Activated CD4-positive, CD25-positive, alpha-beta regulatory T cell treated with anti-CD3 and anti-CD28 coated beads, Interleukin-2, amount 50 U/mL, for 72 hours (primary cell): ENCODE results near the gene LRRC38.
"Not testable (repeated sequence)": the region's sequence is repeated elsewhere in the genome, so short reads cannot be mapped to it uniquely, and the experiment has no call there.

Experiments used
- DNase-seq: peaks from one replicate; pipeline ENCODE4 v3.0.0; 2021

Gene LRRC38, protein sequence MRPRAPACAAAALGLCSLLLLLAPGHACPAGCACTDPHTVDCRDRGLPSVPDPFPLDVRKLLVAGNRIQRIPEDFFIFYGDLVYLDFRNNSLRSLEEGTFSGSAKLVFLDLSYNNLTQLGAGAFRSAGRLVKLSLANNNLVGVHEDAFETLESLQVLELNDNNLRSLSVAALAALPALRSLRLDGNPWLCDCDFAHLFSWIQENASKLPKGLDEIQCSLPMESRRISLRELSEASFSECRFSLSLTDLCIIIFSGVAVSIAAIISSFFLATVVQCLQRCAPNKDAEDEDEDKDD

GRCh38 chr1:13513895-13514546 lies at the start of gene LRRC38:
TSS of gene LRRC38 (minus strand) at chr1:13514003. CDS start at chr1:13513593, 410 bp downstream.
- no peak for DNase-seq

DNA sequence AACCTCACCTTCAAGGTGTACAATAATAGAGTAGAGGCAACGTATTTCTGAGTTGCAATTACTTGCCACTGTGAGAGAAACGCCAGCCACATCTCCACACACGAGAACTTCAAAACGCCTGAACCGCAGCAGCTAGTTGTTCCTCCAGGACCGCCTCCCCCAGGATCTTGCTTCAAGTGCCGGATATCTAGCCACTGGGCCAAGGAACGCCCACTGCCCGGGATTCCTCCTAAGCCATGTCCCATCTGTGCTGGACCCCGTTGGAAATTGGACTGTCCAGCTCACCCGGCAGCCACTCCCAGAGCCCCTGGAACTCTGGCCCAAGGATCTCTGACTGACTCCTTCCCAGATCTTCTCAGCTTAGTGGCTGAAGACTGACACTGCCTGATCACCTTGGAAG lies 49.2 kb upstream of the LRRC38 start:
- DNase-seq, result not testable (repeated sequence)

- no peak for DNase-seq
Observed at GRCh38 chr1:13560541-13560940, 46.7 kb upstream of the LRRC38 start.

GRCh38 chr1:13556224-13556764 lies 42.5 kb upstream of the LRRC38 start:
- DNase-seq, result no peak

DNA sequence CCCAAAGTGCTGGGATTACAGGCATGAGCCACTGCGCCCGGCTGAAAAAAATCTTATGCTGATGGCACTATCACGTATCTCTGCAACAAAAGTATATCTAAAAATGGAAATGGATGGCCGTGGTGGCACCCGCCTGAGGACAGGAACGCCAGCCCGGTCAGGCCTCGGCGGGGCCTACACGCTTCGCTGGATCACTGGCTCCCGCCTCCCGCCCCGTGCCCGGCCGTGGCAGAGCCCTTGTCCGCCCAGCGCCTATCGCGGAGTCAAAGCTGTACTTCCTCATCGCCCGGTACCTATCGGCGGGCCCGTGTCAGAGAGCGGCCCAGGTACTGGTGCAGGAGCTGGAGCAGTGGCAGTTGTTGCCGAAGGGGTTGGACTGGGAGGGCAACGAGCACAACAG lies 41.0 kb upstream of the LRRC38 start:
- no peak for DNase-seq

- DNase-seq, result no peak
Observed at GRCh38 chr1:13550663-13551062, 36.9 kb upstream of the LRRC38 start.

GRCh38 chr1:13549521-13549920 lies 35.7 kb upstream of the LRRC38 start:
- DNase-seq, result no peak

DNA sequence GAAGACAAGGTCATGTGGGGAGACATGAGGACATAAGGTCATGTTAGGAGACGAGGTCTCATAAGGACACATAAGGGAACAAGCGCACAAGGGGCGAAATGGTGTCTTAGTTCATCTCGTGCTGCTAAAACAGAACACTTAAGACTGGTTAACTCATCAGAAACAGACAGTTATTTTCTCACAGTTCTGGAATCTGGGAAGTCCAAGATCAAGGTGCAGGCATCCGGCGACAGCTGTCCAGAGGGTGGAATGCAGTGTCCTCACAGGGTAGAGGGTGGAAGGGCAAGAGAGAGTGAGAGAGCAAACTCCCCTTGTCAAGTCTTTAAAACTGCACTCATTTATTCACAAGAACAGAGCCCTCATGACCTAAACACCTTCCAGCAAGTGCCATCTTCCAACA lies 35.2 kb upstream of the LRRC38 start:
- no peak for DNase-seq

DNA sequence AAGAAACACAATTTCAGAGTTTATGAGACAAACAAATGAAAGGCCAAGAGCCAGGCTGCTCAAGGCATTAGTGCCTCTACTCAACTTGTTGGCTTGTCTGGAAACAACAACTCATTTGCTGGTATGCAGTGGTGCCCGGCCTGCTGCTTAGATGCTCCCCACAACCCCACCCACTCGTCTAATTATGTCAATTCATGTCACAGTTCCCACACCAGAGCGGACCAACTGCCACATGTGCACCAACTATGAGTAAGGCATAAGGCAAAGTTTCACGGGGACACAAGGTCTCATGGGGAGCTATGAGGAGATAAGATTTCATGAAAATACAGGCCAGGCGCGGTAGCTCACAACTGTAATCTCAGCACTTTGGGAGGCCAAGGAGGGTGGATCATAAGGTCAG lies 34.5 kb upstream of the LRRC38 start:
- DNase-seq, result no peak

GRCh38 chr1:13546791-13547190 lies 33.0 kb upstream of the LRRC38 start:
- no peak for DNase-seq

- DNase-seq, result no peak
Observed at GRCh38 chr1:13544221-13544556, 30.4 kb upstream of the LRRC38 start.

DNA sequence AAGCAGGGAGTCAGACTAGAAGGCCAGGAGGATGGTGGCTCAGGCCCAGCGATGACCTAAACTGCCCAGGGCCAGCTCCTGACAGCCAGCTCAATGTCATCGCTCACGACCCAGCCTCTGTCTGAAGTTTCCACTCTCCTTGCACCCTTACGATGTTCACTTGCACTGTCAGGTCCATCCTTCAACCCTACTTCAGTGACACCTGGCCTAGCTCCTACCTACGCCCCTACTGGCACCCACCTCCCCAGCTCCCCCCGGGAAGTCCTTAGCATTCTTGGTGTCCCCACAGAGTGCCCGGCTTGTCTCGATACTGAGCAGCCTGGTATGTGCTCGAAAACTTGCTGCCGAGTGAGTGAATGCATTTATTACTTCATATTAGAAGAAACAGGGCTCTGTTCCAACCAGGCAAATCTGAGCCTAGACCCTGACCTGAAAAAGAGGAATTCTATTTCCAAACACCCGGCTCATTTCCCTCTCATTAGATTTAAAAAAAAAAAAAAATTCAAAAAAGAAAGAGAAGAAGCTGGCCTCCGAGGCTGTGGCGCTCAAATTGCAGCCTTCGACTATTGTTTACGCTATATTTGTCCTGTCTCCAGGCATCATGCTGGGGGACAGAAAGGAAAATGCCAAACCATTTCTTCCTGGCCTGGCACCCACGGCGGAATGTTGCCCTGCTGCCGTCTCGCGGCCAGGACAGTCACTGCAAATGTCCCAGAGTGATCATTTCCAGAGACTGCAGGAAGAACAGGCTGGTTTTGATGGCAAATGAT lies 29.8 kb upstream of the LRRC38 start:
- DNase-seq, result no peak

DNA sequence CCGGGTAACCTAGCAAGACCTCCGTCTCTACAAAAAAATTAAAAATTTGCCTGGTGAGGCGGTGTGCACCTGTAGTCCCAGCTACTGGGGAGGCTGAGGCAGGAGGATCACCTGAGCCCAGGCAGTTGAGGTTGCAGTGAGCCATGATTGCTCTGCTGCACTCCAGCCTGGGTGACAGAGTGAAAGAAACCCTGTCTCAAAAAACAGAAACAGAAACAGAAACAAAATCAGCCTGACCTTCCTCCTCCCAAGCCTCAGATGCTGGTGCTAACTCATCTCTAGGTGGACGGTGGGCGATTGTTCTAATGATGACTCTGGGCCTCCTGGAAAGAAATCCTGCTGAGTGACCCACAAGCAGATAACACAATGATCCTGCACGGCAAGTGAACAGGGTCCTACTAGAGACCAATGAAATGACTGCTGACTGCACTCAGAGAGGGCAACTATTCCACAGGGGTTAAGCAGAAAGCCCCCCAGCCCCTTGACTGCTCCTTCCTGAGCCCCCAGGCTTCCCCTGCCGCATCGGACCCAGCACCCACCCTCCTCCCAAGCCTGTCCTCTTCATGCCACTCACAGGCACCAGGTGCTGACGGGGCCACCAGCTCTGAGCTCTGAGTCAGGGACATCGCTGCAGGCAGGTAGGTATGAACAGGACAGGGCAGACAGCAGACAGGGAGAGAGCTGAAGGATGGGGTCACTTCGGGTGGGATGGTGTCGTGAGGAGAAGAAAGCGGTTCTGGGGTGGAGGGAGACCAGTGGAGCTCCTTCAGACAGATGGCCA lies 27.8 kb upstream of the LRRC38 start:
- no peak for DNase-seq

GRCh38 chr1:13540866-13541265 lies 27.1 kb upstream of the LRRC38 start:
- no peak for DNase-seq

- DNase-seq, result no peak
Observed at GRCh38 chr1:13539683-13540082, 25.9 kb upstream of the LRRC38 start.

DNA sequence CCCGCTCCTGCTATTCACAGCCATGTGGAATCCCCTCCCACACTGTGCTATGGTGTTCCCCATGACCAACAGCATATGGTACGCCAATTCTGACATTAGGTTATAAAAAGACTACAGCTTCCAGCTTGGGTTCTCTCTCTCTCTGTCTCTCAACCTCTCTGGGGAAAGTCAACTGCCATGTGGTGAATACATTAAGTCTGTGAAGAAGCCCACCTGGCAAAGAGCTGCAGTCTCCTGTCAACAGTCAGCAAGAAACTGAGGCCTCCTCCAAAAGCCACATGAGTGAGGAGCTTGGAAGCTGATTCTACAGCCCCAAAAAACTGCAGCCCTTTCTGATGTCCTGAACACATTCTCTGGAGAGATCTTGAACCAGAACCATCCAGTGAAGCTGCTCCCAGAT lies 25.0 kb upstream of the LRRC38 start:
- no peak for DNase-seq

DNA sequence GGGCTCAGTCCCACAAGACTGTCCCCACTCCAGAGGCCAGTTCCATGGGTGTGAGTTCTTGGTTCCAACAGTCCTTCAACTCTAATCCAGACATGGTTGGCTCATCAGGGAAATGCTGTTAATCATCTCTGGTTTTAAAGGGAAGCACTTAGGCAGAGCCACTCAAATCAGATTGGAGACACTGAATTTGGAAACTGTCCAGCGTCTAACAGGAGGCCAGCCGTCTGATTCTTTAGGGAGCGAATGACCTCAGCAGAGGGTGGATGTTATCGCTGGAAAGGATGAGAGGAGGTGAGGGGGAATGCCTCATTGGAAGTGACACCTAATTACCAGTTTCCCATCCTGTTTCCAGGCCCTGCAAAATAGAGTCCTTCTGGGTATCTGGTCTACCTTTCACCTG lies 22.8 kb upstream of the LRRC38 start:
- DNase-seq, result no peak

DNA sequence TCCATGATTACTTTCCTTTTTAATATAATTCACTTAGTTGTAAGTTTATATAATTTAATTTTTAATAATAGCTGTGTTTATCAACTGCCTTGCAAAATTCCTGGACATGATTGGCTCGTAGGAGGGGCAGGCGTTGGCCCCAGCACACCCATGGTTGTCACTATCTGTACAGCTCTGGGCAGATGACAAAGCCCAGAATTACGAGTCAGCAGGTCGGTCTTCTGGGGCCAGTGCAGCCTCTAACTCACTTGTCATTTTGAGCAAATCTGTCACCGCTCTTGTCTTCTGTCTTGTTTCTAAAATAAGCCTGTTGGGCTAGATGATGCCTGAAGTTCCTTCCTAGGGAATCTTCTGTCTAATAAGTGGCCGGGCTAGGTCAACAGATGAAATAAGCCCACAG lies 21.4 kb upstream of the LRRC38 start:
- no peak for DNase-seq

- no peak for DNase-seq
Observed at GRCh38 chr1:13528320-13528719, 14.5 kb upstream of the LRRC38 start.

GRCh38 chr1:13523780-13524477 lies 10.1 kb upstream of the LRRC38 start:
- no peak for DNase-seq

DNA sequence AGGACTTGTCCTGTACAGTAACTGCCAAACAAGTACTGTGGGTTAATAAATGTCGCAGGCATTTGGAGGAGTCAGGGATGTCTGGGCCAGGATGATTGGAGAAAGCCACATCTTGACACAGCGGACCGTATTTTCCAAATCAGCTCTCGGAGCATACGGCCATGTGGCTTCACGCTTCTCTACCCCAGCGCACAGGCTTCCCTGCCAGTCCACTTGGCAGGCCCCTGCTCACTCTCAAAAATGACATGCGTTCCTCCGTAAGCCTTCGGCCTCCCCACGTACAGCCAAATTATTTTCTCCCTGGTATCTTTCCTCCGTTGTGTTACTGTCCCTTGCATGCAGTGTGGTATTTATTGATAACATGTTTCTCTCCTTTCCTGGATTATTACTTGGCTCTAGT lies 7.2 kb upstream of the LRRC38 start:
- DNase-seq, result no peak

DNA sequence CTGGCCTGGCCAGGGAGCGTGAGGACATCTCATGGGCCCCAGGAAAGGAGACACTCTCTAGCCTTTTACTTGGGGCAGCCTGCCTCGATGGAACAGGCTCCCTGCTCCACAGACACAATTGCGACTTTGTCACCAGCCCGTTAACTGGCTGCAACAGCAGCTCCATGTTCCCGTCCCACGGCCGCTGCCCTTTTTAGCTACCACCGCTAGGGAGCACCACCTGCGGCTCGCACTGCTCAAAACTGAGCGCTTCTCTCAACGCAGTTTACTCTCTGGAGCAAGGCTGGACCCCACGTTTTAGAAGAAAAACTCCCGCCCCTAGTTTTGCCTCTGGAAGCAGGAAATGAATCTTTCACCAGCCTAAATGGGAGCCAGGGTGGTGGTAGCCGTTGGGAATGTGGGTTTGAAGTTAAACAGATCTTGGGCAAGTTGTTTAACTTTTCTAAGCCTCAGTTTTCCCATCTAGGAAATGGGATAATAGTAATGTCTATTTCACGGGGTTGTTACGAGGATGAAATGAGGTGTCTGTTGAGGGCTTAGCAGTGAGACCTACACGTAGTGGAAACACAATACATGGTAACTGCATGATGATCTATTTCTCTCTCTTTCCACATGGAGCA lies 3.5 kb upstream of the LRRC38 start:
- no peak for DNase-seq
